Measurements from ENCODE around the gene LIMCH1.

DNA sequence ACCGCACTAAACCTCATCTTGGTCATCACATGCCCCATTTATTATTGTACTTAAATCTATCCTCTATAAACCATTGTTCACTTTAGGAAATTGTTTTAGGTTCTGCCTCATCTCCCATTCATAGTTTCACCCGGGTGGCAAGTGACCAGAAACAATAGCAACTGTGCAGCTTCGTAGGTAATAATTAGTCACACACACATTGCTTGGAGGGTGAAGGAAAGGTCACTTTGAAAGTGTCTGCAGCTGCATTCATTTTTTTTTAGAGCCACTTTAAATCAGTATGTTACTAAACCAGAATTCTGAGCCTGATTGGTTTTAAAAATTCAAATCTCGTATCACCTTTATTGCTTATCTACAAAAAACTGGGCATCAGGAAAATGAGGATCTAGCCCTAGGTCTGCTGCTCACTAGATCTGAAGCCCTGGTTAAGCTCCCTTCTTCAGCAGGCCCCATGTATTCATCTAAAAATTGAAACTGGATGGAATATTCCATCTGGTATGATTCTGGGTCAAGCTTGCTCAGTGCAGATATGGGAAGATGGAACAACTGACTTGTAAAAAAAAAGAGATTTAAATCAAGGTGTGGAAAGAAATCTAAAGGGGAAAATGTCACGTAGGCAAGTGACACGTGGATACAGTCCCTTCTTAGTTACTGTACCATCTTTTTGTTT is 62.4 kb downstream of the LIMCH1 start:
- TF ChIP-seq, protein P1, sequence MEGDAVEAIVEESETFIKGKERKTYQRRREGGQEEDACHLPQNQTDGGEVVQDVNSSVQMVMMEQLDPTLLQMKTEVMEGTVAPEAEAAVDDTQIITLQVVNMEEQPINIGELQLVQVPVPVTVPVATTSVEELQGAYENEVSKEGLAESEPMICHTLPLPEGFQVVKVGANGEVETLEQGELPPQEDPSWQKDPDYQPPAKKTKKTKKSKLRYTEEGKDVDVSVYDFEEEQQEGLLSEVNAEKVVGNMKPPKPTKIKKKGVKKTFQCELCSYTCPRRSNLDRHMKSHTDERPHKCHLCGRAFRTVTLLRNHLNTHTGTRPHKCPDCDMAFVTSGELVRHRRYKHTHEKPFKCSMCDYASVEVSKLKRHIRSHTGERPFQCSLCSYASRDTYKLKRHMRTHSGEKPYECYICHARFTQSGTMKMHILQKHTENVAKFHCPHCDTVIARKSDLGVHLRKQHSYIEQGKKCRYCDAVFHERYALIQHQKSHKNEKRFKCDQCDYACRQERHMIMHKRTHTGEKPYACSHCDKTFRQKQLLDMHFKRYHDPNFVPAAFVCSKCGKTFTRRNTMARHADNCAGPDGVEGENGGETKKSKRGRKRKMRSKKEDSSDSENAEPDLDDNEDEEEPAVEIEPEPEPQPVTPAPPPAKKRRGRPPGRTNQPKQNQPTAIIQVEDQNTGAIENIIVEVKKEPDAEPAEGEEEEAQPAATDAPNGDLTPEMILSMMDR (IDR thresholded peaks at IDR 0.05 in 8 of 11, conservative IDR thresholded peaks at IDR 0.05 in 3 of 11), result no peak
- no peak for TF ChIP-seq POLR2AphosphoS5 (IDR thresholded peaks at IDR 0.05)
